Activated T-cell treated with anti-CD3 and anti-CD28 coated beads for 4 hours (primary cell): ENCODE data around the gene KCNK3.

Experiments used
- DNase-seq: peaks from one replicate; pipeline ENCODE4 v3.0.0-alpha.2; 2020

KCNK3 gene

GRCh38 chr2:26668041-26668440, 24.5 kb upstream of the KCNK3 start:
- no peak for DNase-seq

GRCh38 chr2:26668856-26669750, 23.4 kb upstream of the KCNK3 start:
- DNase-seq: no peak

GRCh38 chr2:26670171-26670570, 22.4 kb upstream of the KCNK3 start:
- DNase-seq: no peak

GRCh38 chr2:26670931-26671460, 21.5 kb upstream of the KCNK3 start:
- no peak for DNase-seq

GRCh38 chr2:26671691-26672090, 20.8 kb upstream of the KCNK3 start:
- no peak for DNase-seq

- DNase-seq: no peak
Measured at GRCh38 chr2:26672112-26672817, 20.3 kb upstream of the KCNK3 start.

GRCh38 chr2:26672818-26673393, 19.6 kb upstream of the KCNK3 start:
- no peak for DNase-seq

- DNase-seq: no peak
Measured at GRCh38 chr2:26674002-26674751, 18.3 kb upstream of the KCNK3 start.

- DNase-seq: no peak
Measured at GRCh38 chr2:26674771-26675170, 17.8 kb upstream of the KCNK3 start.

- no peak for DNase-seq
Measured at GRCh38 chr2:26675651-26676255, 16.8 kb upstream of the KCNK3 start.

GRCh38 chr2:26678035-26678434, 14.5 kb upstream of the KCNK3 start:
- DNase-seq: no peak

GRCh38 chr2:26679867-26680266, 12.7 kb upstream of the KCNK3 start:
- no peak for DNase-seq

GRCh38 chr2:26681656-26682055, 10.9 kb upstream of the KCNK3 start:
- no peak for DNase-seq

GRCh38 chr2:26682155-26682554, 10.4 kb upstream of the KCNK3 start:
- no peak for DNase-seq

GRCh38 chr2:26683583-26683982, 8.9 kb upstream of the KCNK3 start:
- no peak for DNase-seq

- DNase-seq: no peak
Measured at GRCh38 chr2:26685341-26685740, 7.2 kb upstream of the KCNK3 start.

GRCh38 chr2:26685989-26686839, 6.3 kb upstream of the KCNK3 start:
- no peak for DNase-seq

GRCh38 chr2:26687328-26687727, 5.2 kb upstream of the KCNK3 start:
- DNase-seq: no peak

- DNase-seq: no peak
Measured at GRCh38 chr2:26687801-26688200, 4.7 kb upstream of the KCNK3 start.

- DNase-seq: no peak
Measured at GRCh38 chr2:26691161-26691560, 1.4 kb upstream of the KCNK3 start.

- DNase-seq: no peak
Measured at GRCh38 chr2:26691881-26692278, 642 bp upstream of the KCNK3 start.
